HepG2 (cell line): Measurements from ENCODE around the gene SYTL3. TPM values are rescaled to one million over a fixed set of nuclear protein-coding genes. Genes with fewer than 3 reads are reported as not detected.

Source experiments
- ATAC-seq: fragments of 200-7000 bp; cut with Tn5 transposase; 3 replicates; pipeline ENCODE4 v1.9.1; 2020; ENCODE audit warnings: mild to moderate bottlenecking, moderate library complexity
- BruUV-seq: library from RNA; stranded (reverse); fragments of 400-500 nt; replicated peaks from 2 replicates; lab custom pipeline; 2021; lab: Mats Ljungman, UMichigan
- CTCF ChIA-PET: fragments of 300-600 bp; formaldehyde crosslinking; extraction: SDS; loops from one replicate; lab custom pipeline; 2021; ENCODE audit warnings: low total read pairs, inconsistent platforms, low intra/inter-chr PET ratio; lab: Yijun Ruan, JAX
- POLR2A ChIA-PET: fragments of 350-600 bp; sonication (Branson Sonifier 250); formaldehyde crosslinking; loops from one replicate; lab custom pipeline; 2020; ENCODE audit warnings: antibody characterized with exemption, inconsistent platforms; lab: Yijun Ruan, JAX
- DNase-seq: peaks from one replicate; pipeline ENCODE4 v3.0.0-alpha.2; 2015; ENCODE audit warnings: low spot score
- FAIRE-seq: peaks from 3 replicates; lab custom pipeline; 2011; peaks lifted over from hg19 to GRCh38; lab: Jason Lieb, UNC
- H2AFZ ChIP-seq: one replicate; pipeline ENCODE4 v1.6.1; 2011; ENCODE audit warnings: low read length, inconsistent platforms
- H3K27ac ChIP-seq: fragments of 300-600 bp; 3 replicates; pipeline ENCODE4 v1.8.0; 2011; ENCODE audit warnings: mixed run types, mild to moderate bottlenecking, mixed read lengths, low read length, inconsistent platforms; ENCODE audit not compliant: insufficient read depth; ENCODE audit errors: extremely low read length
- H3K27me3 ChIP-seq, 2 experiments: fragments of 200-600 bp in 1 of 2; 2 replicates in 1 of 2; 3 replicates in 1 of 2; pipeline versions ENCODE4 v1.6.0 to v1.8.0; 2011; ENCODE audit warnings: low read length in 2 of 2, mild to moderate bottlenecking in 2 of 2, moderate library complexity in 2 of 2, inconsistent platforms in 1 of 2; ENCODE audit not compliant: insufficient read depth in 2 of 2, control insufficient read depth in 1 of 2
- H3K36me3 ChIP-seq, 2 experiments: fragments of 200-600 bp in 1 of 2; replicated peaks in 1 of 2; 2 replicates in 1 of 2; 3 replicates in 1 of 2; pipeline versions ENCODE4 v1.5.1 to v1.8.0; 2011; ENCODE audit warnings: low read length in 2 of 2, inconsistent platforms in 1 of 2; ENCODE audit not compliant: insufficient read depth in 2 of 2, control insufficient read depth in 1 of 2
- H3K4me1 ChIP-seq: 2 replicates; pipeline ENCODE4 v1.5.1; 2012; ENCODE audit warnings: low read length, inconsistent platforms; ENCODE audit not compliant: insufficient read depth
- H3K4me2 ChIP-seq: 2 replicates; pipeline ENCODE4 v1.6.0; 2011; ENCODE audit warnings: low read depth, low read length, inconsistent platforms
- H3K4me3 ChIP-seq, 3 experiments: fragments of 200-600 bp in 1 of 3; sonication (generic), shearing (Covaris generic) in 1 of 3; replicated peaks in 1 of 3; 2 replicates each; pipeline ENCODE4 v1.5.1; 2011 to 2016; ENCODE audit warnings: low read length in 3 of 3, inconsistent platforms in 2 of 3, low read depth in 2 of 3, mild to moderate bottlenecking in 2 of 3, control low read depth in 1 of 3, mixed read lengths in 1 of 3; ENCODE audit not compliant: insufficient read depth in 1 of 3
- H3K79me2 ChIP-seq: one replicate; pipeline ENCODE4 v1.6.1; 2011; ENCODE audit warnings: low read length, inconsistent platforms; ENCODE audit not compliant: insufficient read depth
- H3K9ac ChIP-seq: 2 replicates; pipeline ENCODE4 v1.6.0; 2011; ENCODE audit warnings: mild to moderate bottlenecking, low read depth, low read length, inconsistent platforms; ENCODE audit not compliant: insufficient read depth
- H3K9me3 ChIP-seq: 2 replicates; pipeline ENCODE4 v1.5.1; 2012; ENCODE audit warnings: mild to moderate bottlenecking, low read length
- H4K20me1 ChIP-seq: 2 replicates; pipeline ENCODE4 v1.6.0; 2011; ENCODE audit warnings: inconsistent platforms, mild to moderate bottlenecking, low read length, moderate library complexity; ENCODE audit not compliant: insufficient read depth
- ARNT2 ChIP-seq: sonication (generic); formaldehyde crosslinking; IDR thresholded peaks from 2 replicates; pipeline ENCODE4 v1.8.0; 2022; ENCODE audit warnings: mild to moderate bottlenecking, low read depth, missing genetic modification reagents, moderate library complexity
- ATF1 ChIP-seq: IDR thresholded peaks from 2 replicates; pipeline ENCODE4 v1.6.1; 2016; ENCODE audit warnings: mild to moderate bottlenecking, control low read depth
- DPF2 ChIP-seq: sonication (generic); formaldehyde crosslinking; IDR thresholded peaks from 2 replicates; pipeline ENCODE4 v1.4.0; 2020; ENCODE audit warnings: mild to moderate bottlenecking, low read depth, missing genetic modification reagents, borderline replicate concordance
- KLF15 ChIP-seq: sonication (generic); formaldehyde crosslinking; IDR thresholded peaks from 2 replicates; pipeline ENCODE4 v1.8.1; 2023; ENCODE audit warnings: borderline replicate concordance, mild to moderate bottlenecking, inconsistent platforms, missing genetic modification reagents, mixed read lengths
- REPIN1 ChIP-seq: sonication (generic); formaldehyde crosslinking; IDR thresholded peaks from 2 replicates; pipeline ENCODE4 v1.8.0; 2022; ENCODE audit warnings: missing genetic modification reagents, low read depth, mild to moderate bottlenecking, borderline replicate concordance
- SMAD3 ChIP-seq: sonication (generic); formaldehyde crosslinking; IDR thresholded peaks from 2 replicates; pipeline ENCODE4 v1.4.0; 2020; ENCODE audit warnings: missing genetic modification reagents
- YY1 ChIP-seq: IDR thresholded peaks from 2 replicates; pipeline ENCODE4 v1.6.1; 2011; ENCODE audit warnings: low read length, low read depth, moderate library complexity, mild to moderate bottlenecking; ENCODE audit not compliant: insufficient read depth, insufficient replicate concordance
- ZNF121 ChIP-seq: sonication (generic); formaldehyde crosslinking; IDR thresholded peaks from 2 replicates; pipeline ENCODE4 v1.5.0; 2020; ENCODE audit warnings: mild to moderate bottlenecking, missing genetic modification reagents
- ZNF280B ChIP-seq: sonication (generic); formaldehyde crosslinking; IDR thresholded peaks from 2 replicates; pipeline ENCODE4 v1.5.0; 2020; ENCODE audit warnings: missing genetic modification reagents, mild to moderate bottlenecking, borderline replicate concordance
- ZNF331 ChIP-seq: sonication (generic); formaldehyde crosslinking; IDR thresholded peaks from 2 replicates; pipeline ENCODE4 v1.4.0; 2020; ENCODE audit warnings: missing genetic modification reagents
- ZNF333 ChIP-seq: sonication (generic); formaldehyde crosslinking; IDR thresholded peaks from 2 replicates; pipeline ENCODE4 v1.4.0; 2020; ENCODE audit warnings: mild to moderate bottlenecking, missing genetic modification reagents, borderline replicate concordance
- ZNF431 ChIP-seq: sonication (generic); formaldehyde crosslinking; IDR thresholded peaks from 2 replicates; pipeline ENCODE4 v1.9.0; 2022; ENCODE audit warnings: missing genetic modification reagents, low read depth, mild to moderate bottlenecking, borderline replicate concordance
- ZNF501 ChIP-seq: sonication (generic); formaldehyde crosslinking; IDR thresholded peaks from 2 replicates; pipeline ENCODE4 v1.5.1; 2020; ENCODE audit warnings: mild to moderate bottlenecking, moderate library complexity, missing genetic modification reagents
- ZNF547 ChIP-seq: sonication (generic); formaldehyde crosslinking; IDR thresholded peaks from 2 replicates; pipeline ENCODE4 v1.5.1; 2020; ENCODE audit warnings: mild to moderate bottlenecking, missing genetic modification reagents
- ZNF597 ChIP-seq: sonication (generic); formaldehyde crosslinking; IDR thresholded peaks from 2 replicates; pipeline ENCODE4 v1.5.0; 2020; ENCODE audit warnings: missing genetic modification reagents
- ZNF850 ChIP-seq: sonication (generic); formaldehyde crosslinking; conservative IDR thresholded peaks from 2 replicates; pipeline ENCODE4 v1.9.0; 2021; ENCODE audit warnings: mild to moderate bottlenecking, missing genetic modification reagents
- WGBS: methylation state at CpG from one replicate; pipeline ENCODE4 v1.1.6; 2017; ENCODE audit warnings: low lambda C conversion rate; 5-methylcytosine and 5-hydroxymethylcytosine counted together
- in situ Hi-C: cut with HindIII; loops from 2 replicates; pipeline ENCODE4 v1.10.0; 2017; ENCODE audit warnings: low pct_unique_long_range_greater_than_20kb; ENCODE audit not compliant: extremely low pct_ligation_motif_present
- intact Hi-C: fragments of 100-400 bp; cut with micrococcal nuclease; formaldehyde crosslinking; loops from one replicate; pipeline ENCODE4 v1.10.0; 2022; ENCODE audit not compliant: unreplicated experiment
- polyA plus RNA-seq, 8 experiments: library from polyadenylated mRNA; depleted of rRNA in 3 of 8; stranded (reverse) in 7 of 8; unstranded in 1 of 8; fragments of >200 nt; fragmentation: Illumina TruSeq in 4 of 8; extraction: Trizol in 4 of 8; gene quantifications; 2 replicates each; pipeline versions ENCODE4 v1.2.1 to v1.2.3, GENCODE V29; 2011 to 2016; ENCODE audit warnings: low read depth in 4 of 8, missing spikeins in 1 of 8, mixed read lengths in 1 of 8; ENCODE audit not compliant: insufficient read depth in 1 of 8
- total RNA-seq, 5 experiments: library from RNA; depleted of rRNA; stranded (reverse); fragments of >200 nt; fragmentation: Illumina TruSeq; extraction: Trizol; gene quantifications; 2 replicates each; pipeline ENCODE4 v1.2.3, GENCODE V29; 2016; ENCODE audit warnings: low read depth in 1 of 5

The SYTL3 gene
- total and polyA plus RNA-seq, 2 of the 13 experiments (the other 11 are each of a cell fraction or from before 2014, with no cell fraction given) = 0.11 to 0.28 TPM

DNA sequence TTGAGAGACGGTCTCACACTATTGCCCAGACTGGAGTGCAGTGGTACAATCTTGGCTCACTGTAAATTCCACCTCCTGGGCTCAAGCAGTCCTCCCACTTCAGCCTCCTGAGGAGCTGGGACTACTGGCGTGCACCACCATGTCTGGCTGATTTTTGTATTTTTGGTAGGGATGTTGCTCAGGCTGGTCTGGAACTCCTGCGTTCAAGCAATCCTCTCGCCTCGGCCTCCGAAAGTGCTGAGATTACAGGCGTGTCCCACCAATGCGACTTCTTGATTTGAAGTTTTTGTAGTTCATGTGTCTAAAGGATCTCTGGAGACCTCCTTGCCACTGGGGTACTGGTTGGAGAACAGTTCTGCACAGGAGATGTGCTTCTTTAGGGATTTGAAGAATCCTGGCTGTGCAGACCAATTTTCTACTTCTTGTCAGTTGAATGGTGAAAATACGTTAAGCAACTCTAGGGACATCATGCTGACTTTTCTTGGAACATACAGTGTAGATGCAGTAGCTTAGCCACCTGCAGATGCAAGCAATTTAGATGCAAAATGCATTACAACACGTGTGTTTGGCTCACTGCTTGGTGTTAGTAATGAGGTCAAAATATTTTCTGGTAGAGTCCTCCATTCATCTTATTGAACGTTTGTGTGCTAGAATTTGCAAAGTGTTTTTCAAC lies 28.2 kb downstream of the SYTL3 start (continued):
- TF ChIP-seq ARNT2 = no peak
- no peak for TF ChIP-seq YY1

- no peaks in the 10 kb centered on the region for H3K36me3 ChIP-seq
- BruUV-seq = no TSS peak
- FAIRE-seq = no peak
- no peaks in the 10 kb centered on the region for H3K79me2 ChIP-seq
- no peak overlapping the region for H3K9ac ChIP-seq
- no peak for DNase-seq
- peaks cover 1 to 12% of the 10 kb centered on the region in 2 experiments; a peak in 2 of 5 replicates for H3K27me3 ChIP-seq
- POLR2A ChIA-PET = no interaction called here
- no peak; the same call in 2 of the 3 replicates for ATAC-seq
- H3K4me2 ChIP-seq = no peak overlapping the region
- no peak overlapping the region for H3K27ac ChIP-seq
- no peaks in the 10 kb centered on the region for H3K9me3 ChIP-seq
- TF ChIP-seq ZNF280B (CRISPR knock-in tag) = no peak
- TF ChIP-seq ATF1 = no peak
- TF ChIP-seq ZNF597 (CRISPR knock-in tag) = no peak
- TF ChIP-seq SMAD3 (CRISPR knock-in tag) = no peak
- TF ChIP-seq ZNF547 = no peak
- no peak for TF ChIP-seq ZNF431 (CRISPR knock-in tag)
- TF ChIP-seq ZNF850 (CRISPR knock-in tag) = no peak
- TF ChIP-seq KLF15 = no peak
- no peak for TF ChIP-seq ZNF501 (CRISPR knock-in tag)
- no peak for TF ChIP-seq REPIN1 (CRISPR knock-in tag)
- no peak for TF ChIP-seq ZNF331
- TF ChIP-seq ZNF121 (CRISPR knock-in tag) = no peak
- TF ChIP-seq ZNF333 (CRISPR knock-in tag) = no peak
- TF ChIP-seq DPF2 (CRISPR knock-in tag) = no peak
- TF ChIP-seq, all 625 proteins: peak for 0
- in situ Hi-C loops (no loop called here), intact Hi-C loops (no loop called here)
- CTCF ChIA-PET = no interaction called here
- Histone ChIP-seq H3K4me1 (0 out of 2 replicates have a peak, but pooled peaks cover 4% of the 10 kb centered on the region), H2AFZ (no peak overlapping the region), H4K20me1 (no peaks in the 10 kb centered on the region), H3K4me3 (no peak overlapping the region)
- WGBS = 0% methylated on average over 2 of the region's 2 CpGs
Observed at GRCh38 chr6:158680015-158680414, 30.2 kb downstream of the SYTL3 start.
